ENCODE measurements around the gene GABRR2.

DNA sequence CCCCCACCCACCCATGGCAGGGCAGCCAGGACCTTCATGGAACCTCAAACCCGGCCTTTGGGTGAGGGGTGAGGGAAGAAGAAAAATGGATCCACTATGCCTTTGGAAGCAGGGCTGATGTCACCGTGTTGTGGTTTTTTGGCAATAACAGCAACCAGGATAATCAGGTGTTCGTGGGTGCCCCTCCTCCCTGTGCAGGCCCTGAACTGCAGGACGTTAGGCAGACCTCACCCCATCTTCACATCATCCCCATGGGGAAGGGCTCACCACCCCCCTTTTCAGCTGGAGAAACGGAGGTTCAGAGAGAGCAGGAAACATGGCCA lies 3.6 kb downstream of the GABRR2 start:
- TF ChIP-seq CTCF (conservative IDR thresholded peaks at IDR 0.05): peak; percentile 24; the same call in 1 of the 2 replicates
- no peak for TF ChIP-seq ZFX (IDR thresholded peaks at IDR 0.05)

Measured in C4-2B (cell line).